Panc1 (cell line): Measurements from ENCODE around the gene UMAD1. TPM values are rescaled to one million over a fixed set of nuclear protein-coding genes. Genes with fewer than 3 reads are reported as not detected.

Source experiments
- ATAC-seq: fragments of 200-7000 bp; cut with Tn5 transposase; 2 replicates; pipeline ENCODE4 v1.9.1; 2020; ENCODE audit warnings: mild to moderate bottlenecking, moderate library complexity
- BruUV-seq: library from RNA; stranded (reverse); fragments of 400-500 nt; replicated peaks from 2 replicates; lab custom pipeline; 2021; lab: Mats Ljungman, UMichigan
- CTCF ChIA-PET: fragments of 300-600 bp; sonication (Branson Sonifier 250); formaldehyde crosslinking; loops from one replicate; lab custom pipeline; 2022; ENCODE audit warnings: antibody characterized with exemption; lab: Charles Lee
- POLR2A ChIA-PET: fragments of 300-600 bp; sonication (Branson Sonifier 250); formaldehyde crosslinking; loops from one replicate; lab custom pipeline; 2022; ENCODE audit warnings: antibody characterized with exemption; lab: Charles Lee
- DNase-seq: peaks from one replicate; pipeline ENCODE4 v3.0.0-alpha.2; 2010; ENCODE audit warnings: low read depth, low spot score
- H3K27ac ChIP-seq: 2 replicates; pipeline ENCODE4 v1.5.1; 2011; ENCODE audit warnings: mild to moderate bottlenecking, low read length, inconsistent platforms
- H3K27me3 ChIP-seq: fragments of 200-500 bp; sonication (Bioruptor generic); 2 replicates; pipeline ENCODE4 v1.6.0; 2014; ENCODE audit warnings: low read length, inconsistent platforms; ENCODE audit not compliant: control insufficient read depth, insufficient read depth
- H3K36me3 ChIP-seq: fragments of 200-500 bp; sonication (Bioruptor generic); 2 replicates; pipeline ENCODE4 v1.5.1; 2014; ENCODE audit warnings: inconsistent platforms, mild to moderate bottlenecking, low read length, moderate library complexity; ENCODE audit not compliant: control insufficient read depth, insufficient read depth
- H3K4me1 ChIP-seq: 2 replicates; pipeline ENCODE4 v1.5.1; 2011; ENCODE audit warnings: inconsistent platforms, mild to moderate bottlenecking, low read length, moderate library complexity; ENCODE audit not compliant: control insufficient read depth, insufficient read depth
- H3K4me3 ChIP-seq, 2 experiments: 2 replicates each; pipeline ENCODE4 v1.5.1; 2011 to 2012; ENCODE audit warnings: low read depth in 2 of 2, low read length in 2 of 2, mild to moderate bottlenecking in 2 of 2, inconsistent platforms in 1 of 2, moderate library complexity in 1 of 2
- H3K9me3 ChIP-seq: fragments of 200-500 bp; sonication (Bioruptor generic); 2 replicates; pipeline ENCODE4 v1.5.1; 2014; ENCODE audit warnings: low read depth, mild to moderate bottlenecking, inconsistent platforms, low read length, moderate library complexity; ENCODE audit not compliant: control insufficient read depth, insufficient read depth
- CTCF ChIP-seq: fragments of 450-650 bp; IDR thresholded peaks from 2 replicates; pipeline ENCODE4 v1.5.1; 2017; ENCODE audit warnings: mild to moderate bottlenecking
- POLR2AphosphoS5 ChIP-seq: IDR thresholded peaks from 2 replicates; pipeline ENCODE4 v1.6.1; 2012; ENCODE audit warnings: mild to moderate bottlenecking, low read depth, low read length, moderate library complexity
- REST ChIP-seq, 2 experiments: IDR thresholded peaks; 2 replicates each; pipeline ENCODE4 v1.6.1; 2011 to 2012; ENCODE audit warnings: low read depth in 2 of 2, control low read depth in 1 of 2, low read length in 1 of 2, mild to moderate bottlenecking in 1 of 2, moderate library complexity in 1 of 2; ENCODE audit not compliant: insufficient read depth in 1 of 2
- SIN3A ChIP-seq: IDR thresholded peaks from 2 replicates; pipeline ENCODE4 v1.6.1; 2012; ENCODE audit warnings: low read depth, mild to moderate bottlenecking, low read length, moderate library complexity, borderline replicate concordance; ENCODE audit not compliant: insufficient read depth
- TCF7L2 ChIP-seq: IDR thresholded peaks from 2 replicates; pipeline ENCODE4 v1.6.1; 2011; ENCODE audit warnings: mild to moderate bottlenecking, low read depth, low read length, inconsistent platforms
- in situ Hi-C: cut with HindIII; loops from 2 replicates; pipeline ENCODE4 v1.10.0; 2016; ENCODE audit warnings: low sequenced_read_pairs, low pct_unique_long_range_greater_than_20kb
- intact Hi-C: fragments of 100-400 bp; cut with micrococcal nuclease; formaldehyde crosslinking; loops from one replicate; pipeline ENCODE4 v1.10.0; 2022; ENCODE audit not compliant: unreplicated experiment
- total RNA-seq: library from RNA; stranded (reverse); gene quantifications from one replicate; pipeline ENCODE4 v1.2.1, GENCODE V29; 2021; ENCODE audit not compliant: unreplicated experiment

Gene UMAD1
- total RNA-seq, 1 experiment from 2014 or later: 19.9 TPM

GRCh38 chr7:7830122-7830878 lies 189.7 kb downstream of the UMAD1 start:
- ChIA-PET POLR2A (no interaction called here), CTCF (no interaction called here)
- Histone ChIP-seq H3K4me3 (no peak overlapping the region), H3K36me3 (no peaks in the 10 kb centered on the region), H3K27ac (no peak overlapping the region), H3K9me3 (no peaks in the 10 kb centered on the region), H3K27me3 (no peaks in the 10 kb centered on the region), H3K4me1 (no peaks in the 10 kb centered on the region)
- TF ChIP-seq CTCF (no peak), TCF7L2 (no peak), POLR2AphosphoS5 (no peak), REST (IDR thresholded peaks at IDR 0.05; ENCODE audit: insufficient read depth in 1 of 2, low read depth in 2 of 2, low read length in 1 of 2) (no peak), SIN3A (no peak)
- intact Hi-C loops: no loop called here
- no peak for DNase-seq
- BruUV-seq: no TSS peak
- no peak for ATAC-seq
- in situ Hi-C loops: no loop called here

- no peak for DNase-seq
- ChIA-PET POLR2A (no interaction called here), CTCF (no interaction called here)
- H3K9me3 ChIP-seq: no peaks in the 10 kb centered on the region
- H3K27me3 ChIP-seq: no peaks in the 10 kb centered on the region
- intact Hi-C loops: no loop called here
- no peak for ATAC-seq
- no TSS peak for BruUV-seq
- H3K36me3 ChIP-seq: no peaks in the 10 kb centered on the region
- no peaks in the 10 kb centered on the region for H3K4me1 ChIP-seq
- in situ Hi-C loops: no loop called here
- no peak overlapping the region for H3K27ac ChIP-seq
- H3K4me3 ChIP-seq: no peak overlapping the region
- TF ChIP-seq REST (IDR thresholded peaks at IDR 0.05; ENCODE audit: insufficient read depth in 1 of 2, low read depth in 2 of 2, low read length in 1 of 2) (no peak), CTCF (no peak), TCF7L2 (no peak), SIN3A (no peak), POLR2AphosphoS5 (no peak)
Observed at GRCh38 chr7:7832518-7832917, 192.0 kb downstream of the UMAD1 start.
